Skeletal muscle satellite cell (primary cell): ENCODE results near the gene CELSR3. TPM values are rescaled to one million over a fixed set of nuclear protein-coding genes. Genes with fewer than 3 reads are reported as not detected.

Experiments
- H3K27me3 ChIP-seq: 2 replicates; pipeline ENCODE4 v1.7.0; 2013; ENCODE audit warnings: low read length; ENCODE audit not compliant: control insufficient read depth, insufficient read depth
- H3K36me3 ChIP-seq: 2 replicates; pipeline ENCODE4 v1.7.0; 2013; ENCODE audit warnings: mild to moderate bottlenecking, control low read depth, low read length; ENCODE audit not compliant: insufficient read depth
- H3K4me1 ChIP-seq: 2 replicates; pipeline ENCODE4 v1.7.0; 2013; ENCODE audit warnings: low read length; ENCODE audit not compliant: control insufficient read depth, insufficient read depth
- H3K4me2 ChIP-seq: 2 replicates; pipeline ENCODE4 v1.7.0; 2013; ENCODE audit warnings: mild to moderate bottlenecking, low read length
- H3K4me3 ChIP-seq: 2 replicates; pipeline ENCODE4 v1.7.0; 2013; ENCODE audit warnings: low read length
- H3K9ac ChIP-seq: 2 replicates; pipeline ENCODE4 v1.7.0; 2013; ENCODE audit warnings: mild to moderate bottlenecking, low read depth, low read length, moderate library complexity
- H3K9me3 ChIP-seq: replicated peaks from 2 replicates; pipeline ENCODE4 v1.7.0; 2013; ENCODE audit warnings: mild to moderate bottlenecking, control low read depth, low read length
- total RNA-seq: library from RNA; depleted of rRNA; stranded (reverse); fragments of >200 nt; gene quantifications from 2 replicates; pipeline ENCODE4 v1.2.3, GENCODE V29; 2012; rRNA removed

The CELSR3 gene, protein sequence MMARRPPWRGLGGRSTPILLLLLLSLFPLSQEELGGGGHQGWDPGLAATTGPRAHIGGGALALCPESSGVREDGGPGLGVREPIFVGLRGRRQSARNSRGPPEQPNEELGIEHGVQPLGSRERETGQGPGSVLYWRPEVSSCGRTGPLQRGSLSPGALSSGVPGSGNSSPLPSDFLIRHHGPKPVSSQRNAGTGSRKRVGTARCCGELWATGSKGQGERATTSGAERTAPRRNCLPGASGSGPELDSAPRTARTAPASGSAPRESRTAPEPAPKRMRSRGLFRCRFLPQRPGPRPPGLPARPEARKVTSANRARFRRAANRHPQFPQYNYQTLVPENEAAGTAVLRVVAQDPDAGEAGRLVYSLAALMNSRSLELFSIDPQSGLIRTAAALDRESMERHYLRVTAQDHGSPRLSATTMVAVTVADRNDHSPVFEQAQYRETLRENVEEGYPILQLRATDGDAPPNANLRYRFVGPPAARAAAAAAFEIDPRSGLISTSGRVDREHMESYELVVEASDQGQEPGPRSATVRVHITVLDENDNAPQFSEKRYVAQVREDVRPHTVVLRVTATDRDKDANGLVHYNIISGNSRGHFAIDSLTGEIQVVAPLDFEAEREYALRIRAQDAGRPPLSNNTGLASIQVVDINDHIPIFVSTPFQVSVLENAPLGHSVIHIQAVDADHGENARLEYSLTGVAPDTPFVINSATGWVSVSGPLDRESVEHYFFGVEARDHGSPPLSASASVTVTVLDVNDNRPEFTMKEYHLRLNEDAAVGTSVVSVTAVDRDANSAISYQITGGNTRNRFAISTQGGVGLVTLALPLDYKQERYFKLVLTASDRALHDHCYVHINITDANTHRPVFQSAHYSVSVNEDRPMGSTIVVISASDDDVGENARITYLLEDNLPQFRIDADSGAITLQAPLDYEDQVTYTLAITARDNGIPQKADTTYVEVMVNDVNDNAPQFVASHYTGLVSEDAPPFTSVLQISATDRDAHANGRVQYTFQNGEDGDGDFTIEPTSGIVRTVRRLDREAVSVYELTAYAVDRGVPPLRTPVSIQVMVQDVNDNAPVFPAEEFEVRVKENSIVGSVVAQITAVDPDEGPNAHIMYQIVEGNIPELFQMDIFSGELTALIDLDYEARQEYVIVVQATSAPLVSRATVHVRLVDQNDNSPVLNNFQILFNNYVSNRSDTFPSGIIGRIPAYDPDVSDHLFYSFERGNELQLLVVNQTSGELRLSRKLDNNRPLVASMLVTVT (N-terminal part only)
- 0.66 and 0.76 TPM in 2 replicates for total RNA-seq

DNA sequence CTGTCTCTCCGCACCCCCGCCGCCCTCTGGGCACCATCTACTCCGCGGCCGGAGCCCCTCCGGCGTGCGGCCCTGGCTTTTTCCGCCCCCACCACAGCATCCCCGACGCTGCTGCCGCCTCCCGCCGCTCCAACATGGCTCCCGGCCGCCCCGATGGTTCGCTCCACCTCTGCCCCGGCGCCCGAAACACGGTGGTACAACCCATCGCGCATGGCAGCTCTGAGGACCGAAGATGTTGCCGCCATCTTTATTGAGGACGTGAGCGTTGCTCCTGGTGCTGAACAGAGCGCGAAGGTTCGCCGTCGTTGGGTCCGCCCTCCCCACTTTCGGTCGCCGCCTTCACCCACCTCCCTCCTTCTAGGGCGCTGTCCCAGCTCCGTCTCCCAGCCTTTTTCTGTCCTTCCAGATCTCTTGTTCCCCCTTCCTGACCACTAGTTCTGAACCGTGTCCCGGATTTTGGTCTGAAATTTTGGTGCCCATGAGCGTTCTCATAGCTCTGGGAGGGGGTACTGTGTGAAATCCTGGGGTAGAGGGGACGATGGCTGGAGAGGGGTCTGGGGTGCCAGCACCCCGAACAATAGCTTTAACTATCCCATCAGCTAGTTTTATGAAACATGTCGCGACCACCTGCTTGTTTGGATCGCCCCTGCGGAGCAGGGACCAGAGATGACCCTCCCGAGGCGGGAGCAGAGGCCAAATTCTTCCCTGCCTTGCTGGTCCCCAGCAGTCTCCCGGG, at the start of gene CELSR3:
CELSR3 (minus strand) TSS at position 134 of the 736 bp plus-strand sequence. CDS start 252 bp downstream, outside the sequence.
- no peaks in the 10 kb centered on the region for H3K27me3 ChIP-seq
- H3K9me3 ChIP-seq, result no peaks in the 10 kb centered on the region
- H3K4me1 ChIP-seq, result peaks cover 19% of the 10 kb centered on the region
- H3K4me3 ChIP-seq, result peak within 1 kb of the TSS; percentile 88
- no peaks in the 10 kb centered on the region for H3K36me3 ChIP-seq
- H3K9ac ChIP-seq, result peak within 1 kb of the TSS; percentile 91
- H3K4me2 ChIP-seq, result peak within 1 kb of the TSS; percentile 98

DNA sequence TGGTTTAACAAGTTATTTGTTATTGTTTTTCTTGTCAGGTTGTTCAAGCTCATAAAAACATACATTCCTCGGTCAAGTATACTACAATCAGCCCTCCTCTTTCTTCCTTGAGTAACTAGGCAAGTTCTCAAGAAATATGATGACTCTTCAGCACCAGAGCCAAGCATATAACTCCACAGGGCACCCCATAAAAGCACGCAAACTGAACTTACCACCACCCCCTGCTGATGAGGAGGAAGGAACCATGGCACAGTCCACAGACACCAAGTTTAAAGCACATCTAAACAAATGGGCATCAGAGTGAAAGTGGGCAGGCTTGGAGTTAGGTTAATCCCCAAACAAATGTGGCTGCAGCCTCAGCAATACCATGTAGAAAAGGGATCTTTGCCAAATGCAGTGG, 49.0 kb upstream of the CELSR3 start:
- H3K4me1 ChIP-seq, result peaks cover 34% of the 10 kb centered on the region
- H3K27me3 ChIP-seq, result no peaks in the 10 kb centered on the region
- H3K9ac ChIP-seq, result no peak overlapping the region
- no peaks in the 10 kb centered on the region for H3K9me3 ChIP-seq
- H3K4me3 ChIP-seq, result no peak overlapping the region
- no peak overlapping the region for H3K4me2 ChIP-seq
- H3K36me3 ChIP-seq, result peaks cover 43% of the 10 kb centered on the region

DNA sequence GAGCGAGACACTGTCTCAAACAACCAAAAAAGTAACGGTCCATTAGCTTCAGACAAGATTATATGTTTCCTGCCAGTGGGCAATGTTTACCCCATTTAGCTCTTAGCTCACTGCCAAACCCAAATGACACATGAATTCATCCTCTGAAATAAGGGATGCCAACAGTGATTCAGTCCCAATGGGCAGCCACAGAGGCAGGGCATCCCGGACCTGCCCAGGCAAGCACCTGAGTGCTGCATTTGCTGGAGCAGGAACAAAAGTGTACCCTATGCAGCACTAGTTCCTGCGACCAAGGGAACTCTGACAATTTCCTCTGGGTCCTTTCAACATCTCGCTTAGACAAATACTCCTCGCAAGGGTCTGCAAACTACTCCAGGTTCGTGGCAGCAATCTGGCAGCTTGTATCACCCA, 46.4 kb upstream of the CELSR3 start:
- H3K4me1 ChIP-seq, result peaks cover 22% of the 10 kb centered on the region
- no peaks in the 10 kb centered on the region for H3K27me3 ChIP-seq
- peak overlapping the region; percentile 2 for H3K9ac ChIP-seq
- no peak overlapping the region for H3K4me3 ChIP-seq
- H3K36me3 ChIP-seq, result peaks cover 46% of the 10 kb centered on the region
- H3K9me3 ChIP-seq, result no peaks in the 10 kb centered on the region
- peak overlapping the region; percentile 42 for H3K4me2 ChIP-seq

DNA sequence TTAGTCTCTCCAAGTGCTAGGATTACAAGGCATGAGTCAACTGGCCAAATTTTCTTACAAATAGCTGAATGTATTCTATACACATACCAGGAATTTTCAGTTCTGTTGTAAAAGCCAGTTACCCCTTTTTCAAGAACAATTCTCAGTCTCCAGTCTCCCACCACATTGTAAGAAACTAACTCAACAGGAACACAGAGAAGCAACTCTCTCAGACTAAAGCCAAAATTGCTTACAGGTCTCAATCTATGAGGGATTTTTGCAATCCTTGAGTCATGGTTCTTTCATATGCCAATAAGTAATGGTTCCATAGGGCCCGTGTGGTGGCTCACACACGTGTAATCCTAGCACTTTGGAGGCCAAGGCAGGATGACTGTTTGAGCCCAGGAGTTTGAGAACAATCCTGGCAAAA, 45.8 kb upstream of the CELSR3 start:
- peak overlapping the region; percentile 2 for H3K9ac ChIP-seq
- H3K4me3 ChIP-seq, result no peak overlapping the region
- peak overlapping the region; percentile 42 for H3K4me2 ChIP-seq
- H3K9me3 ChIP-seq, result no peaks in the 10 kb centered on the region
- peaks cover 46% of the 10 kb centered on the region for H3K36me3 ChIP-seq
- peaks cover 22% of the 10 kb centered on the region for H3K4me1 ChIP-seq
- no peaks in the 10 kb centered on the region for H3K27me3 ChIP-seq

DNA sequence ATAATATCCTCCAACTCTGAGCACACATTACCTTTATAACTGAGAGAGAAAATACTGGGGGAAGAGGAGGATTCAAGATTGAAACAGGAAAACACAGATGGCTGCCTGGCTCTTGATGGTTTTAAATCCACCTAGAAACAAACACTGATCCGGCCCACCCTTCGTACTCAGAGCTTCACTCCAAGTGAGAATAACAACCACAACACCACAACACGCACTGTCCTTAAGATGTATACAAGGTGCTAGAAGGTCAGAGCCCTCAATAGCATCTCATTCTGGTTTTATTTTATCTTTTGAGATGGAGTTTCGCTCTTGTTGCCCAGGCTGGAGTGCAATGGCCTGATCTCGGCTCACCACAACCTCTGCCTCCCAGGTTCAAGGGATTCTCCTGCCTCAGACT, 44.5 kb upstream of the CELSR3 start:
- Histone ChIP-seq H3K9ac (no peak overlapping the region), H3K36me3 (peaks cover 56% of the 10 kb centered on the region), H3K4me1 (peaks cover 19% of the 10 kb centered on the region), H3K27me3 (no peaks in the 10 kb centered on the region), H3K9me3 (no peaks in the 10 kb centered on the region), H3K4me2 (no peak overlapping the region), H3K4me3 (no peak overlapping the region)

DNA sequence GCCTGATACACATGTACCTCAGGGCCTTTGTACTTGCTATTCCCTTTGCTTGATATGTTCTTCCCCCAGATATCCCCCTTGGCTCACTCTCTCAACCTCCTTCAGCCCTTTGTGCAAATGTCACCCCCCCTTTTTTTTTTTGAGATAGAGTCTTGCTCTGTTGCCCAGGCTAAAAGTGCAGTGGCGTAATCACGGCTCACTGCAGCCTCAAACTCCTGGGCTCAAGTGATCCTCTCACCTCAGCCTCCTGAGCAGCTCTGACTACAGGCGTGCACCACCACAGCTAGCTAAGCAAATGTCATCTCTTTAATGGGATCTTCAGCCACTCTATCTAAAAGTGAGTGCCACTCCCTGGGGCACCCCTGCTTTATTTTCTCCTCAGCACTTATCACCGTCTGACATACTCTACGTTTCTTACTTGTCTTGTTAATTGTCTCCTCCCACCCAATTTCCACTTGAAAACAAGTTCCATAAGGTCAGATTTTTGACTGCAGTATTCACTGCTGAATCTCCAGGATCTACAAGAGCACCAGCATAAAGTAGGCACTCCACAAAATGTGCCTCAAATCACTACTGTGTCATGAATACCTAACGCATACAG, 39.7 kb upstream of the CELSR3 start:
- H3K36me3 ChIP-seq, result peaks cover 48% of the 10 kb centered on the region
- no peak overlapping the region for H3K9ac ChIP-seq

DNA sequence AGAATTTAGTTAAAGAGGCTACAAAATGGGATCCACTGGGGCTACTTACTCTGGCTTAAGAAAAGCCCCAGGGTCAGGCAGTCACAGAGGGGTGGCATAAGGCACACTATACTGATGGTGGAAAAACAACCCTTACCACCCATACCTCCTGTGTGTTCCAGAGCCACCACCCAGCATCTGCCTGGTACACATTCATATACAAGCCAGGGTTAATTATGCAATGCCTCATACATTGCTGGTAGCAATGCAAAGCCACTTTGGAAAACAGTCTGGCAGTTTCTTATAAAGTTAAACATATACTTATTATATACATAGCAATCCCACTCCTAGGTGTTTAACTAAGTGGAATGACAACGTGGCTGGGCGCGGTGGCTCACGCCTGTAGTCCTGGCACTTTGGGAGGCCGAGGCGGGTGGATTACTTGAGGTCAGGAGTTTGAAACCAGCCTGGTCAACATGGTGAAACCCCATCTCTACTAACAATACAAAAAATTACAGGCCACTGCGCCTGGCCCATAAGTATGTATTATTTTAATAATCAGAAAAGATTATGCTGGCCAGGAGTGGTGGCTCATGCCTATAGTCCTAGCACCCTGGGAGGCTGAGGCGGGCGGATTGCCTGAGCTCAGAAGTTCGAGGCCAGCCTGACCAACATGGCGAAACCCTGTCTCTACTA, 38.2 kb upstream of the CELSR3 start:
- no peaks in the 10 kb centered on the region for H3K9me3 ChIP-seq
- H3K4me1 ChIP-seq, result peaks cover 19% of the 10 kb centered on the region
- no peak overlapping the region for H3K4me2 ChIP-seq
- no peak overlapping the region for H3K4me3 ChIP-seq
- H3K9ac ChIP-seq, result no peak overlapping the region
- H3K27me3 ChIP-seq, result no peaks in the 10 kb centered on the region
- peaks cover 39% of the 10 kb centered on the region for H3K36me3 ChIP-seq

More for the DNA sequence above, 39.7 kb upstream of the CELSR3 start:
- no peak overlapping the region for H3K4me3 ChIP-seq
- no peak overlapping the region for H3K4me2 ChIP-seq
- peaks cover 10% of the 10 kb centered on the region for H3K4me1 ChIP-seq
- no peaks in the 10 kb centered on the region for H3K9me3 ChIP-seq
- no peaks in the 10 kb centered on the region for H3K27me3 ChIP-seq

DNA sequence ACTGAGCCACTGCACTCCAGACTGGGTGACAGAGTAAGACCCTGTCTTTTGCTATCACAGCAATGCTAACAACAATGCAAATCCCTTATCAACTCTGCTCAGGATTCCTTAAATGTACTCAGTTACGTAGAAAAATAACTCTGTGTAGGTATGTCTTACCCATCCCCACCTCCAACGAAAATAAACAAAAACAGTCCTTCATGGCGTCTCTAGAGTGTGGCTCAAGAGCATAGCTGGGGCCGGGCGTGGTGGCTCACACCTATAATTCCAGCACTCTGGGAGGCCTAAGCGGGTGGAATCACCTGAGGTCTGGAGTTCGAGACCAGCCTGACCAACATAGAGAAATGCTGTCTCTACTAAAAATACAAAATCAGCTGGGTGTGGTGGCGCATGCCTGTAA, 36.2 kb upstream of the CELSR3 start:
- Histone ChIP-seq H3K9me3 (no peaks in the 10 kb centered on the region), H3K4me1 (peaks cover 35% of the 10 kb centered on the region), H3K36me3 (peaks cover 45% of the 10 kb centered on the region), H3K4me2 (no peak overlapping the region), H3K27me3 (no peaks in the 10 kb centered on the region), H3K4me3 (no peak overlapping the region), H3K9ac (no peak overlapping the region)

DNA sequence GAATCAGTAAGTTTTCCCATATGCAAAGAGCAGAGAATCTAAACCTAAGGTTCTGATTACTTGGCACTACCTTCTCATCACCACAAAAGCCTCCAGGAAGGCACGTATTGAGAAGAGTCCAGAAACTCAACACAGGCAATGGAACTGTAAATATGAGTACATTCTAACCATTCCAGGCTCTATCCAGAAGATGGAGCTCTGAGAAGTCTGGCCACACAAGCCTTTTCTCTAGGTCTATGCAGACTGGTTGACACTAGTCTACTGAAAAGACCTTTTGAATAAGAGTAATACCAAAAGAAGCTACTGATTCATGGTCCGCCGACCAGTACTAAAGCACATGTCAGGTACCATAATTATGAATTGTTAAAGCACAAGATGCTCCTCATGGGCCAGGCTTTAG, 35.3 kb upstream of the CELSR3 start:
- no peaks in the 10 kb centered on the region for H3K9me3 ChIP-seq
- peaks cover 44% of the 10 kb centered on the region for H3K4me1 ChIP-seq
- H3K4me2 ChIP-seq, result no peak overlapping the region
- peaks cover 52% of the 10 kb centered on the region for H3K36me3 ChIP-seq
- H3K9ac ChIP-seq, result no peak overlapping the region
- no peak overlapping the region for H3K4me3 ChIP-seq
- H3K27me3 ChIP-seq, result no peaks in the 10 kb centered on the region

DNA sequence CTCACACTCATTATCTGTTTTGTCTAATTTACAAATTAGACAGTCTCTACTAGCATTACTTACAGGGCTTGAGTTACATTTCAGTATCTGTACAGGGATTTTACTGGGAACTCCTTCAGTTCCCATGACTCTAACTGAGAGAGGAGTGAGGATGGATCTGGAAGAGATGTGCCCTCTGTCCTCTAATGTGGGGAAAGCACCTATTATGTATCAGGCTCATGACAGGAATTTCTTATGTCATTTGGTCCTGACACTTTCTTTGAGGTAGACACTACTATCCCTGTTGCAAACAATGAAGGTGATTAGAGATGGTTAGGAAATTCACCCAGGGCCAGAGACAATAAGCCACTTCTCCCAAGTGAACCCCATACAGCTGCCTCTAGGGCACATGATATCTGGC, 33.9 kb upstream of the CELSR3 start:
- H3K4me1 ChIP-seq, result peaks cover 53% of the 10 kb centered on the region
- peaks cover 56% of the 10 kb centered on the region for H3K36me3 ChIP-seq
- H3K9me3 ChIP-seq, result no peaks in the 10 kb centered on the region
- H3K27me3 ChIP-seq, result no peaks in the 10 kb centered on the region
- no peak overlapping the region for H3K4me2 ChIP-seq
- H3K9ac ChIP-seq, result no peak overlapping the region
- no peak overlapping the region for H3K4me3 ChIP-seq
